A549 (cell line): ENCODE data around the gene MMS19. TPM values are rescaled to one million over a fixed set of nuclear protein-coding genes. Genes with fewer than 3 reads are reported as not detected.

Experiments used
- ATAC-seq, 2 experiments: fragments of 200-7000 bp in 1 of 2; fragments of >200 bp in 1 of 2; cut with Nextera tagmentation in 1 of 2; cut with Tn5 transposase in 1 of 2; 3 replicates each; pipeline versions ENCODE4 v1.8.0 to v1.9.1; 2018 to 2020; ENCODE audit warnings: mild to moderate bottlenecking in 1 of 2, moderate library complexity in 1 of 2
- CTCF ChIA-PET: fragments of 300-600 bp; sonication (Branson Sonifier 250); formaldehyde crosslinking; extraction: SDS; loops from one replicate; lab custom pipeline; 2021; ENCODE audit warnings: antibody characterized with exemption, inconsistent platforms; lab: Yijun Ruan, JAX
- POLR2A ChIA-PET: fragments of 350-600 bp; formaldehyde crosslinking; extraction: SDS; loops from one replicate; lab custom pipeline; 2021; ENCODE audit warnings: antibody characterized with exemption, inconsistent platforms; lab: Yijun Ruan, JAX
- DNase-seq, 2 experiments: peaks; one replicate each; pipeline versions ENCODE4 v3.0.0 to v3.0.0-alpha.2; 2011 to 2016; ENCODE audit warnings: low read depth in 1 of 2, low spot score in 1 of 2
- FAIRE-seq: peaks from 2 replicates; lab custom pipeline; 2011; peaks lifted over from hg19 to GRCh38; lab: Jason Lieb, UNC
- H3K27ac ChIP-seq, 2 experiments: fragments of >200 bp; sonication (Bioruptor Twin); formaldehyde crosslinking; 3 replicates each; pipeline ENCODE4 v1.5.1; 2016 to 2017
- H3K4me1 ChIP-seq: fragments of >200 bp; sonication (Bioruptor Twin); formaldehyde crosslinking; 3 replicates; pipeline ENCODE4 v1.6.1; 2016
- H3K4me2 ChIP-seq: fragments of >200 bp; sonication (Bioruptor Twin); formaldehyde crosslinking; 3 replicates; pipeline ENCODE4 v1.6.1; 2016
- H3K4me3 ChIP-seq: fragments of >200 bp; sonication (Bioruptor Twin); formaldehyde crosslinking; 3 replicates; pipeline ENCODE4 v1.5.1; 2016
- H3K9me3 ChIP-seq: fragments of >200 bp; sonication (Bioruptor Twin); formaldehyde crosslinking; 3 replicates; pipeline ENCODE4 v1.6.1; 2016
- BCL3 ChIP-seq: fragments of >200 bp; sonication (Bioruptor Twin); formaldehyde crosslinking; IDR thresholded peaks from 3 replicates; pipeline ENCODE4 v1.6.1; 2016
- CBX8 ChIP-seq: fragments of 200-600 bp; sonication (generic); IDR thresholded peaks from 2 replicates; pipeline ENCODE4 v1.6.1; 2016
- E2F6 ChIP-seq: IDR thresholded peaks from 2 replicates; pipeline ENCODE4 v1.6.1; 2012; ENCODE audit warnings: low read depth, borderline replicate concordance
- EHF ChIP-seq: fragments of 250-450 bp; sonication (Bioruptor Pico); IDR thresholded peaks from 2 replicates; pipeline ENCODE4 v1.5.0; 2020; ENCODE audit warnings: mild to moderate bottlenecking
- EP300 ChIP-seq, 2 experiments: fragments of >200 bp; sonication (Bioruptor Twin); formaldehyde crosslinking; IDR thresholded peaks; 2 replicates in 1 of 2; 3 replicates in 1 of 2; pipeline ENCODE4 v1.6.1; 2016 to 2017
- FOSL2 ChIP-seq, 2 experiments: fragments of 450-650 bp in 1 of 2; fragments of >200 bp in 1 of 2; sonication (Bioruptor Twin) in 1 of 2; formaldehyde crosslinking; IDR thresholded peaks; 2 replicates each; pipeline versions ENCODE4 v1.5.0 to v1.6.1; 2016 to 2020; ENCODE audit warnings: mild to moderate bottlenecking in 1 of 2, moderate library complexity in 1 of 2
- HMGXB4 ChIP-seq: fragments of 250-450 bp; sonication (Bioruptor Pico); IDR thresholded peaks from 2 replicates; pipeline ENCODE4 v1.5.0; 2021; ENCODE audit warnings: mild to moderate bottlenecking, moderate library complexity, borderline replicate concordance
- HOXB13 ChIP-seq: fragments of 250-450 bp; sonication (Bioruptor Pico); IDR thresholded peaks from 2 replicates; pipeline ENCODE4 v1.5.0; 2020; ENCODE audit warnings: low read depth, mild to moderate bottlenecking, moderate library complexity
- JUNB ChIP-seq: fragments of >200 bp; sonication (Bioruptor Twin); formaldehyde crosslinking; IDR thresholded peaks from 2 replicates; pipeline ENCODE4 v1.6.1; 2016
- MAFK ChIP-seq: fragments of 450-650 bp; IDR thresholded peaks from 2 replicates; pipeline ENCODE4 v1.6.1; 2014; ENCODE audit not compliant: partially characterized antibody
- MYC ChIP-seq: IDR thresholded peaks from 2 replicates; pipeline ENCODE4 v1.6.1; 2012; ENCODE audit warnings: mild to moderate bottlenecking, inconsistent platforms, low read length, improper control_type of control experiment, borderline replicate concordance
- NFE2L2 ChIP-seq: fragments of 150-350 bp; conservative IDR thresholded peaks from 2 replicates; pipeline ENCODE4 v1.6.1; 2014; ENCODE audit warnings: low read length
- NR3C1 ChIP-seq: fragments of >200 bp; sonication (Bioruptor Twin); formaldehyde crosslinking; IDR thresholded peaks from 3 replicates; pipeline ENCODE4 v1.6.1; 2017
- POLR2A ChIP-seq: IDR thresholded peaks from 2 replicates; pipeline ENCODE4 v1.6.1; 2012; ENCODE audit warnings: mild to moderate bottlenecking, low read length
- SMC3 ChIP-seq: fragments of >200 bp; sonication (Bioruptor Twin); formaldehyde crosslinking; IDR thresholded peaks from 3 replicates; pipeline ENCODE4 v1.6.1; 2018; ENCODE audit warnings: inconsistent platforms
- USF2 ChIP-seq: fragments of 450-650 bp; IDR thresholded peaks from 2 replicates; pipeline ENCODE4 v1.6.1; 2014; ENCODE audit warnings: antibody characterized with exemption
- ZC3H11A ChIP-seq: fragments of 450-650 bp; IDR thresholded peaks from 2 replicates; pipeline ENCODE4 v1.6.1; 2014; ENCODE audit warnings: antibody characterized with exemption, mild to moderate bottlenecking
- ZSCAN20 ChIP-seq: fragments of 250-450 bp; sonication (Bioruptor Pico); IDR thresholded peaks from 2 replicates; pipeline ENCODE4 v1.8.0; 2022; ENCODE audit warnings: mild to moderate bottlenecking, moderate library complexity
- WGBS: methylation state at CpG from one replicate; pipeline ENCODE4 v1.1.6; 2017; ENCODE audit errors: missing lambda C conversion rate; 5-methylcytosine and 5-hydroxymethylcytosine counted together
- polyA plus RNA-seq, 4 experiments: library from polyadenylated mRNA; depleted of rRNA in 3 of 4; stranded (reverse); fragments of >200 nt; fragmentation: RNase III in 1 of 4; extraction: RNeasy Plus Mini Kit Qiagen cat#74134 plus additional on column Dnase treatment in 1 of 4; gene quantifications; 2 replicates in 3 of 4; 3 replicates in 1 of 4; pipeline ENCODE4 v1.2.3, GENCODE V29; 2011 to 2017

The MMS19 gene
- polyA plus RNA-seq, 2 of the 4 experiments (the other 2 are of a cell fraction) = 60.6 to 65.6 TPM

GRCh38 chr10:97533888-97534287, 35.7 kb upstream of the MMS19 start:
- DNase-seq = no peak
- Histone ChIP-seq H3K9me3 (no peaks in the 10 kb centered on the region), H3K4me3 (no peak overlapping the region), H3K4me1 (peaks cover 11% of the 10 kb centered on the region), H3K27ac (peak overlapping the region in 1 of 2 experiments; percentile 34; a peak in 1 of 6 replicates), H3K4me2 (no peak overlapping the region)
- ChIA-PET CTCF (interaction anchor here (0.7 to 11.6 kb wide), 20 partner anchors 9 to 126 kb away, joined by 3 to 213 read pairs (median 4); partner anchors contain the start of gene ANKRD2), POLR2A (interaction anchor here (0.7 kb wide), 2 partner anchors 9 to 35 kb away, joined by 3 read pairs; partner anchors contain the start of gene UBTD1)
- ATAC-seq = no peak
- no peak for TF ChIP-seq POLR2A
- no peak for TF ChIP-seq SMC3
- TF ChIP-seq MYC = no peak
- no peak for TF ChIP-seq HOXB13 (CRISPR knock-in tag)
- no peak for TF ChIP-seq CBX8
- no peak for TF ChIP-seq BCL3
- TF ChIP-seq USF2 = no peak
- TF ChIP-seq ZC3H11A = no peak
- TF ChIP-seq EHF (CRISPR knock-in tag) = no peak
- no peak for TF ChIP-seq NR3C1
- TF ChIP-seq HMGXB4 = no peak
- TF ChIP-seq MAFK = no peak
- no peak for TF ChIP-seq NFE2L2
- WGBS = 74% methylated on average over 6 of the region's 6 CpGs
- no peak for FAIRE-seq

GRCh38 chr10:97532935-97533671, 34.9 kb upstream of the MMS19 start:
- DNase-seq = peak; percentile 28 to 55
- Histone ChIP-seq H3K4me2 (no peak overlapping the region), H3K27ac (no peak overlapping the region; a peak in 1 of 6 replicates), H3K4me3 (no peak overlapping the region), H3K9me3 (no peaks in the 10 kb centered on the region), H3K4me1 (peaks cover 3% of the 10 kb centered on the region; the same call in 1 of the 3 replicates)
- 70% methylated on average over 12 of the region's 12 CpGs for WGBS
- CTCF ChIA-PET = interaction anchor here (1.0 to 11.6 kb wide), 7 partner anchors 11 to 80 kb away, joined by 3 to 213 read pairs (median 8); partner anchors contain the start of gene ANKRD2
- no peak for FAIRE-seq
- POLR2A ChIA-PET = interaction anchor here (0.7 kb wide), 1 partner anchor 34 kb away, joined by 3 read pairs; the partner anchor contains the start of gene UBTD1
- TF ChIP-seq E2F6 (no peak), EP300 (IDR thresholded peaks at IDR 0.05) (no peak), FOSL2 (IDR thresholded peaks at IDR 0.05) (no peak), FOSL2 (CRISPR knock-in tag; IDR thresholded peaks at IDR 0.05) (no peak), JUNB (no peak), HOXB13 (CRISPR knock-in tag) (no peak), HMGXB4 (no peak), MAFK (peak; percentile 29), ZSCAN20 (no peak), POLR2A (no peak)
- peak; percentile 44 to 55; a peak in 4 of 6 replicates for ATAC-seq
